Suprapubic skin (tissue), 4 donors: Measurements from ENCODE around the gene OR10D3. TPM values are rescaled to one million over a fixed set of nuclear protein-coding genes. Genes with fewer than 3 reads are reported as not detected.

Experiments used
- DNase-seq, 2 donors: peaks; one replicate each; pipeline ENCODE4 v3.0.0-alpha.2; 2019; ENCODE audit warnings: low spot score in 2 of 2
- H3K27ac ChIP-seq: fragments of 200-600 bp; sonication (generic); one replicate; pipeline ENCODE4 v1.5.1; 2019
- H3K27me3 ChIP-seq: fragments of 200-600 bp; sonication (generic); one replicate; pipeline ENCODE4 v1.5.1; 2019
- H3K36me3 ChIP-seq: fragments of 200-600 bp; sonication (generic); one replicate; pipeline ENCODE4 v1.5.1; 2019
- H3K4me1 ChIP-seq: fragments of 200-600 bp; sonication (generic); one replicate; pipeline ENCODE4 v1.5.1; 2019
- H3K4me3 ChIP-seq: fragments of 200-600 bp; sonication (generic); one replicate; pipeline ENCODE4 v1.5.1; 2019; ENCODE audit warnings: mild to moderate bottlenecking
- H3K9me3 ChIP-seq: fragments of 200-600 bp; sonication (generic); one replicate; pipeline ENCODE4 v1.5.1; 2019
- EP300 ChIP-seq: sonication (generic); formaldehyde crosslinking; IDR thresholded peaks from one replicate; pipeline ENCODE4 v1.6.1; 2017; ENCODE audit warnings: antibody characterized with exemption
- POLR2A ChIP-seq, 2 donors: fragments of 450-650 bp; IDR thresholded peaks; one replicate each; pipeline ENCODE4 v1.6.1; 2017; ENCODE audit warnings: antibody characterized with exemption in 2 of 2, mild to moderate bottlenecking in 2 of 2, moderate library complexity in 2 of 2
- POLR2AphosphoS5 ChIP-seq, 3 donors: sonication (generic); formaldehyde crosslinking; IDR thresholded peaks; one replicate each; pipeline ENCODE4 v1.6.1; 2017; ENCODE audit warnings: antibody characterized with exemption in 3 of 3
- WGBS: methylation state at CpG from one replicate; pipeline ENCODE4 v1.1.5; 2018; 5-methylcytosine and 5-hydroxymethylcytosine counted together
- total RNA-seq, 4 donors: library from RNA; depleted of rRNA; stranded (reverse); fragments of >200 nt; gene quantifications; one replicate each; pipeline ENCODE4 v1.1.0, GENCODE V29; 2016
- TF ChIP-seq, protein P1 (sequence below), 2 donors: fragments of 200-600 bp in 1 of 2; fragments of 450-650 bp in 1 of 2; sonication (generic) in 1 of 2; IDR thresholded peaks; one replicate each; pipeline ENCODE4 v1.5.1; 2016 to 2019; ENCODE audit warnings: antibody characterized with exemption in 2 of 2, mild to moderate bottlenecking in 1 of 2, moderate library complexity in 1 of 2

OR10D3 gene
- total RNA-seq, 4 donors from 2014 or later = not detected

DNA sequence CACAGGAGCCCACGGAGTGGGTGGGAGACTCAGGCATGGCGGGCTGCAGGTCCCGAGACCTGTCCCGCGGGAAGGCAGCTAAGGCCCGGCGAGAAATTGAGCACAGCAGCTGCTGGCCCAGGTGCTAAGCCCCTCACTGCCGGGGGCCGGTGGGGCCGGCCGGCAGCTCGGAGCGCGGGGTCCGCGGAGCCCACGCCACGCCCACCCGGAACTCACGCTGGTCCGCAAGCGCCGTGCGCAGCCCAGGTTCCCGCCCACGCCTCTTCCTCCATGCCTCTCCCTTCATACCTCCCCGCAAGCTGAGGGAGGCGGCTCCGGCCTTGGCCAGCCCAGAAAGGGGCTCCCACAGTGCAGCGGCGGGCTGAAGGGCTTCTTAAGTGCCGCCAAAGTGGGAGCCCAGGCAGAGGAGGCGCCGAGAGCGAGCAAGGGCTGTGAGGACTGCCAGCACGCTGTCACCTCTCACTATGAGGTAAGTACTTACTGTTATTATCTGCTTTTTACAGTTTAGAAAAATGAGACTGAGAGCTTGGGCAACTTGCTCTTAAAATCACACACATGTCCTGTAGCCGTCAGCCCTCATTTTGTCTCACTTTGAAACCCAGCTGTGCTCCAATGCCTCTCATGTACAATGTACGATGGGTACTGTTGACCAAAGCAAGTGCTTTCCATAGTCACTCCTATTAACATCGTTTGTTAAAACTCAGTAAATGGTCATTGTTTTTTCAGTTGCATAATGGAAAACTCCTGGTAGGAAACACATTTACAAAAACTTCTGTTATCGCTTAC, 12.2 kb upstream of the OR10D3 start:
- H3K27ac ChIP-seq = no peak overlapping the region
- no peaks in the 10 kb centered on the region for H3K27me3 ChIP-seq
- WGBS = 95% methylated on average over 19 of the region's 40 CpGs
- TF ChIP-seq EP300 (no peak), POLR2A (IDR thresholded peaks at IDR 0.05) (no peak), POLR2AphosphoS5 (IDR thresholded peaks at IDR 0.05) (no peak)
- TF ChIP-seq, protein P1, sequence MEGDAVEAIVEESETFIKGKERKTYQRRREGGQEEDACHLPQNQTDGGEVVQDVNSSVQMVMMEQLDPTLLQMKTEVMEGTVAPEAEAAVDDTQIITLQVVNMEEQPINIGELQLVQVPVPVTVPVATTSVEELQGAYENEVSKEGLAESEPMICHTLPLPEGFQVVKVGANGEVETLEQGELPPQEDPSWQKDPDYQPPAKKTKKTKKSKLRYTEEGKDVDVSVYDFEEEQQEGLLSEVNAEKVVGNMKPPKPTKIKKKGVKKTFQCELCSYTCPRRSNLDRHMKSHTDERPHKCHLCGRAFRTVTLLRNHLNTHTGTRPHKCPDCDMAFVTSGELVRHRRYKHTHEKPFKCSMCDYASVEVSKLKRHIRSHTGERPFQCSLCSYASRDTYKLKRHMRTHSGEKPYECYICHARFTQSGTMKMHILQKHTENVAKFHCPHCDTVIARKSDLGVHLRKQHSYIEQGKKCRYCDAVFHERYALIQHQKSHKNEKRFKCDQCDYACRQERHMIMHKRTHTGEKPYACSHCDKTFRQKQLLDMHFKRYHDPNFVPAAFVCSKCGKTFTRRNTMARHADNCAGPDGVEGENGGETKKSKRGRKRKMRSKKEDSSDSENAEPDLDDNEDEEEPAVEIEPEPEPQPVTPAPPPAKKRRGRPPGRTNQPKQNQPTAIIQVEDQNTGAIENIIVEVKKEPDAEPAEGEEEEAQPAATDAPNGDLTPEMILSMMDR (IDR thresholded peaks at IDR 0.05) = no peak
- no peak for DNase-seq
- no peaks in the 10 kb centered on the region for H3K36me3 ChIP-seq
- H3K4me1 ChIP-seq = no peaks in the 10 kb centered on the region
- H3K4me3 ChIP-seq = no peak overlapping the region
- H3K9me3 ChIP-seq = no peaks in the 10 kb centered on the region

DNA sequence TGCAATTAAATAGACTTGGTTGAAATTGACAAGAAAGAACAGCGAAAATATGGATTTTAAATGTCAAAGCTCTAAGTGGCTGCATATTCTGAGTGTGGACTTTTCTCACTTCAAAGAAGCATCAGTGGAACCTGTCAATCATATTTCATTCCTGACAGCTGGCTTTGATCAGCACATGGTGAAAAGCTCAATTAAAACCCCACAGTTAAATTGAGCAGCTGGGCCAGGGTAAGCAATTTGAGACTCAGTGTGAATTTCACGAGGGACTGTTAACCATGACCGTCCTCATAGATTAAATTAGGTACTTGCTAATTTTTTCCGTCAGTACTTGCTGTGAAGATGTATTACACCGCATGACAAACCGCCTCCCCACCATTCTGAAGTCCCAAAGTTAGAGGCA, 11.0 kb upstream of the OR10D3 start:
- no peaks in the 10 kb centered on the region for H3K4me1 ChIP-seq
- H3K4me3 ChIP-seq = no peak overlapping the region
- no peaks in the 10 kb centered on the region for H3K36me3 ChIP-seq
- 87% methylated on average over 6 of the region's 6 CpGs for WGBS
- no peak for DNase-seq
- TF ChIP-seq EP300 (no peak), POLR2A (IDR thresholded peaks at IDR 0.05) (no peak), POLR2AphosphoS5 (IDR thresholded peaks at IDR 0.05) (no peak)
- TF ChIP-seq, protein P1 (IDR thresholded peaks at IDR 0.05) = no peak
- H3K27ac ChIP-seq = no peak overlapping the region
- no peaks in the 10 kb centered on the region for H3K9me3 ChIP-seq
- no peaks in the 10 kb centered on the region for H3K27me3 ChIP-seq

DNA sequence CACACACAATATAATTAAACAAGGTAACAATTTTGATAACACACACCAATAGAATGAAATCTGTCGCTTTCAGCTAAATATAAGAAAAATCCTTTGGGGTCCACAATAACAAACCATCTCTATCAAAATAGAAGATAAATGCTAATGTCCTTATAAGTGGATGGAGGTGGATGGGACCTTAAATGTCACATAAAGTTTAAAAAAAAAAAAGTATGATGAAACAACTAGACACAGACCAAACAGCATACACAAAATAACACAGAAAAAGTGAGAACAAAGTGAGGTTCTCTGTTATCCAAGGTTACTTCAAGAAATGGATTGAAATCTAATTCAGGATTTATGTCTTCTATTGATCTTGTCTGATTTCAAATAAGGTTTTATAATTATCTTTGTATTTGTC, 10.5 kb upstream of the OR10D3 start:
- 93% methylated on average over 1 of the region's 1 CpG for WGBS
- Histone ChIP-seq H3K4me3 (no peak overlapping the region), H3K36me3 (no peaks in the 10 kb centered on the region), H3K27ac (no peak overlapping the region), H3K4me1 (no peaks in the 10 kb centered on the region), H3K27me3 (no peaks in the 10 kb centered on the region), H3K9me3 (no peaks in the 10 kb centered on the region)
- DNase-seq = no peak
- TF ChIP-seq, protein P1 (IDR thresholded peaks at IDR 0.05) = no peak
- TF ChIP-seq POLR2AphosphoS5 (IDR thresholded peaks at IDR 0.05) (no peak), POLR2A (IDR thresholded peaks at IDR 0.05) (no peak), EP300 (no peak)

DNA sequence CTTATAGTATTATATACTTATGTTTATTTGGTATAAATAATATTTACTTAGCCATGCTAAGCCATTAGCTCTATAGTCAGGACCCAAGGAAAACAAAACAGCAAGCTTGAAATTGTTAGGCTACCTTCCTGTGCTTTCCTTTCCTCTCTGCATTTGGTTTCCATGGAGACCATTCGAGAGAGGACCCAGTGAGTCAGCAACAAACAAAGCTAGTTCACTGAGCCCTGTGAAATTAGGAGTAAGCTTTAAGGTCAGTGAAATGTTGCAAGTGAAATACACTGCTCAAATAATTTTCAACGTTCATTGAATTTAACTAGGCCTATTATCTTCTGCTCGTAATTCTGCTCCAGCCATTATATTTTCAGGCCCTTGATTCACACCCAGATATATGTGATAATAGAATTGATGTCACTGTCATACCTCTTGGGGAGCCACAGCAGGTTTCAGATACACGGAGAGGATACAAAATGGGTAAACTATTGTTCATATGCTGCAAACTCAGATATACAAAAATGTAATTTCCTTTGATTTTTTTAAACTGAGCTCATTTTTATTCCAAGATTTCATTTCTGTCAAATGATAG, 9.1 kb upstream of the OR10D3 start:
- H3K27ac ChIP-seq = no peak overlapping the region
- no peaks in the 10 kb centered on the region for H3K9me3 ChIP-seq
- no peak for DNase-seq
- no peaks in the 10 kb centered on the region for H3K4me1 ChIP-seq
- H3K27me3 ChIP-seq = no peaks in the 10 kb centered on the region
- H3K4me3 ChIP-seq = no peak overlapping the region
- no peaks in the 10 kb centered on the region for H3K36me3 ChIP-seq
- WGBS = 41% methylated on average over 4 of the region's 4 CpGs
- TF ChIP-seq POLR2AphosphoS5 (IDR thresholded peaks at IDR 0.05) = no peak
- no peak for TF ChIP-seq POLR2A (IDR thresholded peaks at IDR 0.05)
- no peak for TF ChIP-seq EP300
- TF ChIP-seq, protein P1 (IDR thresholded peaks at IDR 0.05) = no peak

DNA sequence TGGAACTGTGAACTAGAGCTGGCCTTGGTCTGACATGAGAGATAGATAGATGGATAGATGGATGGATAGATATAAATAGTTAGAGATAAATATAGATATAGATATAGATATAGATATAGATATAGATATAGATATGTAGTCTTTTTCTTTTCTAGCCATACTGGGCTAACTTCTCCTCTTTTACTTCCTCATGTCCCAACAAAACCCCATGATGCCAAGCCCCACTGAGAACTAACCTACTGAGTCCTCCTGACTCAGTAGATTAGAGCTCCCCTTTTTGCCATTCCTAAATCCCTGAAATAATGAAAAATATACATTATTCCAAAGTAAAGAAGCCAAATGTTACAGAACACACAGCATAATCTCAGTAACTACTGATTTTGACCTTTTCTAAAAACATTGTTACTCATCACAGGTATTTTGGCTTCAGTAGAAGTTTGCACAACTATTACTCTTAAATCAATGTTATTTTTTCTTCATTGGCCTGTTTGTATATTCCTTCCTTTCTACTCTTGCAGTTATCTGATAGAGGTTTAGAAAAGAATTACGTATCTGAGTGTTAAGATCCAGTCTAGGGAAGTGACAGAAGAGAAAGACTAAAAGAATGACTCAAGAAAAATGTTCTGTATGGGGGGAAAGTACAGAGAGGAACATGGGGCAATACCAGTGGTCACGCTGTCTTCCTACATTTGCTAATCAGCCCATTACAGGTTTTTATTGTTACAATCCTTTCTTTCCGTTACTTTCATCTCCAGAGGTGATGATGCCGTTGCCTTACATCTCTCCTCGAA, 6.0 kb upstream of the OR10D3 start:
- H3K27ac ChIP-seq = no peak overlapping the region
- WGBS = 79% methylated on average over 5 of the region's 5 CpGs
- TF ChIP-seq POLR2A (IDR thresholded peaks at IDR 0.05) = no peak
- no peak for TF ChIP-seq EP300
- TF ChIP-seq, protein P1 (IDR thresholded peaks at IDR 0.05) = no peak
- TF ChIP-seq POLR2AphosphoS5 (IDR thresholded peaks at IDR 0.05) = no peak

More for the DNA sequence above, 6.0 kb upstream of the OR10D3 start:
- DNase-seq = no peak
- no peak overlapping the region for H3K4me3 ChIP-seq
- no peaks in the 10 kb centered on the region for H3K27me3 ChIP-seq
- no peaks in the 10 kb centered on the region for H3K4me1 ChIP-seq
- H3K36me3 ChIP-seq = no peaks in the 10 kb centered on the region
- H3K9me3 ChIP-seq = no peaks in the 10 kb centered on the region
